Breast epithelium (tissue), 3 donors: ENCODE measurements around the gene ADD2.

ENCODE experiments used
- CTCF ChIP-seq, 3 donors: fragments of 450-650 bp; IDR thresholded peaks; one replicate each; pipeline ENCODE4 v1.5.1; 2016 to 2017; ENCODE audit warnings: antibody characterized with exemption in 3 of 3, mild to moderate bottlenecking in 3 of 3, moderate library complexity in 3 of 3
- POLR2A ChIP-seq: fragments of 450-650 bp; IDR thresholded peaks from one replicate; pipeline ENCODE4 v1.6.1; 2016; ENCODE audit warnings: antibody characterized with exemption, mild to moderate bottlenecking, moderate library complexity

DNA sequence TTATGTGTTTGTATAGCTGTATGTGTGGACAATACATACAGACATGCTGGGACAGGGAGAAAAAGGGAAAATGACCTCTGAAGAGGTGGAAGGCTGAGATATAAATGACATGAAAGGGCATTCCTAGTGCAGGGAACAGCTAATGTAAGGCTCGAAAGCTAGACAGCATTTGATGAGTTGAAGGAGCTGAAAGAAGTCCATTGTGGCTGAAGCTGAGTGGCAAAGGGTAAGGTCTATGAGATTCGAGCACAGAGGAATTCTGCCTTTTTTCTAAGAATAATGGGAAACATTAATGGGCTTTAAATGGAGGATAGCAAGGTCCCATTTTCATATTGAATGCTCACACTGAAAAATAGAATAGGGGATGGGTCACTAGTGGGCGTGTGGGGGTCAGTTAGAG is 23.6 kb downstream of the ADD2 start:
- TF ChIP-seq CTCF (IDR thresholded peaks at IDR 0.05) (no peak), POLR2A (no peak)
